Neural crest cell (in vitro differentiated cells): Measurements from ENCODE around the gene TINAGL1. TPM values are rescaled to one million over a fixed set of nuclear protein-coding genes. Genes with fewer than 3 reads are reported as not detected.

ENCODE experiments used
- DNase-seq: peaks from one replicate; pipeline ENCODE4 v3.0.0; 2021; ENCODE audit warnings: low read depth, mixed read lengths, low spot score
- H3K27ac Mint-ChIP-seq: one replicate; pipeline ENCODE4 v1.8.0; 2021; ENCODE audit warnings: mild to moderate bottlenecking, mixed read lengths; ENCODE audit not compliant: unreplicated experiment
- H3K27me3 Mint-ChIP-seq: 2 replicates; pipeline ENCODE4 v1.8.0; 2021; ENCODE audit warnings: low read depth, mild to moderate bottlenecking, mixed read lengths
- H3K36me3 Mint-ChIP-seq: 2 replicates; pipeline ENCODE4 v1.8.0; 2021; ENCODE audit warnings: low read depth, mild to moderate bottlenecking, mixed read lengths
- H3K4me1 Mint-ChIP-seq: 2 replicates; pipeline ENCODE4 v1.8.0; 2021; ENCODE audit warnings: mixed read lengths
- H3K4me3 Mint-ChIP-seq: one replicate; pipeline ENCODE4 v1.8.0; 2021; ENCODE audit warnings: mild to moderate bottlenecking, mixed read lengths
- H3K9me3 Mint-ChIP-seq: 2 replicates; pipeline ENCODE4 v1.8.0; 2021; ENCODE audit warnings: mixed read lengths
- total RNA-seq: library from RNA; stranded (reverse); gene quantifications from 2 replicates; pipeline ENCODE4 v1.2.1, GENCODE V29; 2021
- TF ChIP-seq, protein P1 (sequence below): fragments of 200-600 bp; sonication (generic); conservative IDR thresholded peaks from 2 replicates; pipeline ENCODE4 v1.5.0; 2021; ENCODE audit warnings: antibody characterized with exemption, mild to moderate bottlenecking

Gene TINAGL1
- total RNA-seq, 1 donor from 2014 or later, result not detected

DNA sequence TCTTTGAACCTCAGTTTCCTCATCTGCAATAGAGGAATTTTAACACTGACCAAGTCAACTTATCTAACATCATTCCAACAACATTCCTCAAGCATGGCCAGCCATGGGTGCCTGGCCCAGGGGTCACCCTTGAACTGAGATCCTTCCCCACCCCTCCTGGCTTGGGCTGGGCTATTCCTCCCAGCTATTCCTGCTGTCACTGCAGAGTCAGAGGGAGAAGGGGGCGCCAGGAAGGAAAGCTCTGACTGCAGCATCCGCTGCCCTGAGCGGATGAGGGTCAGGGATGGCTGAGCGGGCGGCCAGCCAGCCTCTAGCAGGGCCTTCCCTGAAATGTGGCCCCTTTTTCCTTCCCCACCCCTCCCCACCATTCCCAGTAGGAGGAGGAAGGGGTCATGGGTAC lies 3.1 kb downstream of the TINAGL1 start:
- no peak for DNase-seq
- Mint-ChIP-seq H3K4me1 (no peaks in the 10 kb centered on the region), H3K36me3 (no peaks in the 10 kb centered on the region), H3K27me3 (peaks cover 29% of the 10 kb centered on the region), H3K9me3 (no peaks in the 10 kb centered on the region), H3K4me3 (no peak overlapping the region), H3K27ac (no peak overlapping the region)
- TF ChIP-seq, protein P1, sequence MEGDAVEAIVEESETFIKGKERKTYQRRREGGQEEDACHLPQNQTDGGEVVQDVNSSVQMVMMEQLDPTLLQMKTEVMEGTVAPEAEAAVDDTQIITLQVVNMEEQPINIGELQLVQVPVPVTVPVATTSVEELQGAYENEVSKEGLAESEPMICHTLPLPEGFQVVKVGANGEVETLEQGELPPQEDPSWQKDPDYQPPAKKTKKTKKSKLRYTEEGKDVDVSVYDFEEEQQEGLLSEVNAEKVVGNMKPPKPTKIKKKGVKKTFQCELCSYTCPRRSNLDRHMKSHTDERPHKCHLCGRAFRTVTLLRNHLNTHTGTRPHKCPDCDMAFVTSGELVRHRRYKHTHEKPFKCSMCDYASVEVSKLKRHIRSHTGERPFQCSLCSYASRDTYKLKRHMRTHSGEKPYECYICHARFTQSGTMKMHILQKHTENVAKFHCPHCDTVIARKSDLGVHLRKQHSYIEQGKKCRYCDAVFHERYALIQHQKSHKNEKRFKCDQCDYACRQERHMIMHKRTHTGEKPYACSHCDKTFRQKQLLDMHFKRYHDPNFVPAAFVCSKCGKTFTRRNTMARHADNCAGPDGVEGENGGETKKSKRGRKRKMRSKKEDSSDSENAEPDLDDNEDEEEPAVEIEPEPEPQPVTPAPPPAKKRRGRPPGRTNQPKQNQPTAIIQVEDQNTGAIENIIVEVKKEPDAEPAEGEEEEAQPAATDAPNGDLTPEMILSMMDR, result no peak

DNA sequence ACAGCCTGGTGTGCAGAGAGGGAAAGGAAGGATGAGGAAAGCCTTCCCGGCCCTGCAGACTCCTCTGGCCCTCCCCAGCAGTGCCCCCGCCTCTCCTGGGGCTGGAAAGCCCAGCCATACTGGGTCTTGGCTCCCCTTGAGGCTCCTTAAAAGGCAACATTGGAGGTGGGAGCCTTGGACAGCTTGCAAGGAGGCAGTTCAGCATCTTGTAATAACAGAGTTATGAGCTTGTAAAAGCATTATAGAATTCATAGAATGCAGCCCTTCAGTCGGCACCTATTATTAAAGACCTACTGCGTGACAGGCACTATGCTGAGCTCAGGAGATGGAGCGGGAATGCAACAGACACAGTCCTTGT lies 4.2 kb downstream of the TINAGL1 start:
- TF ChIP-seq, protein P1, result no peak
- Mint-ChIP-seq H3K9me3 (no peaks in the 10 kb centered on the region), H3K27me3 (peaks cover 20% of the 10 kb centered on the region), H3K27ac (no peak overlapping the region), H3K4me1 (no peaks in the 10 kb centered on the region), H3K36me3 (no peaks in the 10 kb centered on the region), H3K4me3 (no peak overlapping the region)
- DNase-seq, result no peak

DNA sequence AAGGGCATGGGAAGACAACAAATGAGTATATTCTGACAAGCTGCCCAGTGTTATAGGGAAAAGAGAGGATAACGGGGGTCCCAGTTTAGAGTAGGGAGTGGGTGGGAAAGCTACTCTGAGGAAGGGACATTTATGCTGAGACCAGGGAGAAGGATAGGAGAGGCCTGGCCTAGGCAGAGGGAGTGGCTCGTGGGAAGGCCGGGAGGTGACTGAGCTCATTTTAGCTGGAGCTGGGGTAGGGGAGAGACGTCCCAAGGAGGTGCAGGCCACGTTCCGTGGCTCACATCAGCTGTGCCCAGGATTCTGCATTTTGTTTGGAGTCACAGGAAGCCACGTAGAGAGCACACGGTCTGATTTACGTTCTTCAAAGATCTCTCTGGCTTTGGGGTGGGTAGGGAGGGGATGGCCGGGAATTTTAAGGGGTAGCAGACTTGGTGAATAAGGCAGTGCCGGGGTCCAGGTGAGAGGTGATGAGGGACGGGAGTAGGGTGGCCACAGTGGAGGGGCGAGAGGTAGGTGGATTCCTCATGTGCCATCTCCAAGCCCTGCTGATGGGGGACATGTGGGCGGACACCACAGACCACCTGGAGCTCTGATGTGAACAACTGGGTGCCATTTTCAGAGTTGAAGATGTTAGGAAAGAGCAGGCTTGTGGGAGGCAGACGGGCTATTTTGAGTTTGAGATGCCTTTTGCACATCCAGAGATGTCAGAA lies 4.7 kb downstream of the TINAGL1 start:
- no peaks in the 10 kb centered on the region for H3K9me3 Mint-ChIP-seq
- H3K27me3 Mint-ChIP-seq, result peaks cover 15% of the 10 kb centered on the region
- H3K4me3 Mint-ChIP-seq, result no peak overlapping the region
- no peaks in the 10 kb centered on the region for H3K4me1 Mint-ChIP-seq
- TF ChIP-seq, protein P1, result no peak
- H3K27ac Mint-ChIP-seq, result no peak overlapping the region
- DNase-seq, result no peak
- H3K36me3 Mint-ChIP-seq, result no peaks in the 10 kb centered on the region

DNA sequence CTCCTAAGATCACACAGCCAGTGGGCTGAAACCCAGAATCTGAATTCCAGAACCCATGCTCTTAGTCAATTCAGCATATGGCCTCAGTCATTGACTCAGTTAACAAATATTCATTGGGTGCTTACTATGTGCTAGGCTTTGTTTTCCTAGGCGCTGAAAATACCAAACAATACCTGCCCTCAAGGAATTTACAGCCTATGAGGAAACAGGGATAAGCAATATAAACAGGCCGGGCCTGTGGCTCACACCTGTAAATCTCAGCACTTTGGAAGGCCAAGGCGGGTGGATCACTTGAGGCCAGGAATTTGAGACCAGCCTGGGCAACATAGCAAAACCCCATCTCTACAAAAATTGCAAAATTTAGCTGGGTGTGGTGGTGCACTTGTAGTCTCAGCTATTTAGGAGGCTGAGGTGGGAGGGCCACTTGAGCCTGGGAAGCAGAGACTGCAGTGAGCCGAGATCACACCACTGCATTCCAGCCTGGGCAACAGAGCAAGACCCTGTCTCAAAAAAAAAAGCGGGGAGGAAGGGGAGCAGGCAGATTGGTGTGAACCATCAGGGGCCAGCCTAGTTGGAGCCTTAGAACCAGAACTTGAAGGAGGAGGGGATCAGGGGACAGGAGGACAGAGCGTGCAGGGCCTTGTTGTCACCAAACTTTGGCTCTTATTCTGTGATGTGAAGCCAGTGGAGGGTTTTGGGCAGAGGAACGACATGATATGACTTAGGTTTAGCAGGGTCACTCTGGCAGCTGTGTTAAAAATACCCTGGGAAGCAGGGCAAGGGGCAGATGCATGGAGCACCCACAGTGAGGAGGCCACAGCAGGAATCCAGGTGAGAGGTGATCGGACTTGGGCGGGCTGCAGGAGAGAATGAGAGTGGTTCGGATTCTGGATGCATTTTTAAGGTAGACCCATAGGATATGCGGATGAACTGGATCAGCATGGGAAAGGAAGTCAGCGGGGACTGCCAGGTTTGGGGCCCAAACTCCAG lies 5.8 kb downstream of the TINAGL1 start:
- peak overlapping the region; percentile 59 for H3K27ac Mint-ChIP-seq
- no peak overlapping the region for H3K4me3 Mint-ChIP-seq
- no peaks in the 10 kb centered on the region for H3K4me1 Mint-ChIP-seq
- no peaks in the 10 kb centered on the region for H3K36me3 Mint-ChIP-seq
- peaks cover 6% of the 10 kb centered on the region for H3K27me3 Mint-ChIP-seq
- no peak for DNase-seq
- no peaks in the 10 kb centered on the region for H3K9me3 Mint-ChIP-seq
- TF ChIP-seq, protein P1, result no peak

DNA sequence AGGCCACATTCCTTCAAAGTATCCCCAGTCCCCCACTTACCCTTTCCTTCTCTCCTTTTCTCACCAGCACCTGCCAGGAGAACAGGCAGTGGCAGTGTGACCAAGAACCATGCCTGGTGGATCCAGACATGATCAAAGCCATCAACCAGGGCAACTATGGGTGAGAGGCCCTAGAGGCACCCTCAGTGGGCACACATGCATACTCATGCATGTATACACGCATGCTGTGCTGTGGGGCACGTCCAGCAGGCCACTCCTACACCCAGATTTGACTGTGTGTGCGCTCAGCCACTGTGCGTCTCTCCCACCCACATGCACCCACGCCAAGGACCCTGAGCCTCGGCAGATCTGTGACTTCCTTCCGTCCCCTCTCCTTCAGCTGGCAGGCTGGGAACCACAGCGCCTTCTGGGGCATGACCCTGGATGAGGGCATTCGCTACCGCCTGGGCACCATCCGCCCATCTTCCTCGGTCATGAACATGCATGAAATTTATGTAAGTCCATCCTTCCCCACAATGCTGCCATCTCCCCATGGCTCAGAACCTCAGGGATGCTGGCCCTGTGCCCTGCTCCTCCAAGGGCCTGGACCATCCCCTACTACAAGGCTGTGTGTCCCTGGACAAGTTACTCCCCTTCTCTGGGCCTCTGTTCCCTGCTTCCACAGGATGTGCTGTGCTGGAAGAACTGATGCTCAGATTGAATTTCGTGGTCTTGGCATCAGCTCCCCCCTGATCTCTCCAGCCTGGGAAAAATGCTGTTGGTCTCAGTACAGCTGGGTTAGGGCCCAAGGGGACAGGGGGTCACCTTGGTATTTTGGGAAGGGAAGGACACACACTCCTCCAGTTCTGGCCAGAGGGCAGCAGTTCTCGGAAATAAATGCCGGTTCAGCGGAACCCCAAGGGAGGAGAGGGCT lies 7.0 kb downstream of the TINAGL1 start:
- H3K4me3 Mint-ChIP-seq, result no peak overlapping the region
- H3K4me1 Mint-ChIP-seq, result no peaks in the 10 kb centered on the region
- DNase-seq, result no peak
- H3K27me3 Mint-ChIP-seq, result peaks cover 14% of the 10 kb centered on the region
- peak overlapping the region; percentile 71 for H3K27ac Mint-ChIP-seq
- TF ChIP-seq, protein P1, result no peak
- no peaks in the 10 kb centered on the region for H3K9me3 Mint-ChIP-seq
- H3K36me3 Mint-ChIP-seq, result no peaks in the 10 kb centered on the region
